Lung microvascular endothelial cell (primary cell): ENCODE results near the gene ZNF618. TPM values are rescaled to one million over a fixed set of nuclear protein-coding genes. Genes with fewer than 3 reads are reported as not detected.

ENCODE experiments used
- DNase-seq, 2 donors: peaks; one replicate each; pipeline versions ENCODE4 v3.0.0 to v3.0.0-alpha.2; 2010; ENCODE audit warnings: low read depth in 2 of 2
- total RNA-seq: library from RNA; depleted of rRNA; stranded (reverse); fragments of >200 nt; gene quantifications from 2 replicates; pipeline ENCODE4 v1.2.1, GENCODE V29; 2014

Gene ZNF618
- total RNA-seq, 1 donor from 2014 or later, result 6.7 TPM

DNA sequence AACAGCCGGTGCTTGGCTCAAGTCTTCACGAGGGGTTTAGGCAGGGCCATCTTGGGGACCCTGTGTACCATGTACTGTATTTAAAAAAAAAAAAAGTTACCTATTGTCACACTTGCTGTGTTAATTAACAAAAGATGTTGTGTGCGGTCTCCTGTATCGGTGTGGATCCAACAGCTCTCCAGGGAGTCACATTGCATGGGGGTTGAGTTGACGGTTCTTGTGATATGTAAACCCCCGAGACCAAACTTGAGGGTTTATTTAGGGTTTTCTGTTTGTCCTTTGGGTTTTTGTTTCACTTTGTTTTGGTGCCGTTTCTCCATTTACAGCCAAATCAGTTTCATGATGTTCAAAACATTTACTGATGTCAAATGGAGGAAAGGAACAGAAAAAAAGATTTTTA, 179.8 kb downstream of the ZNF618 start:
- no peak for DNase-seq

DNA sequence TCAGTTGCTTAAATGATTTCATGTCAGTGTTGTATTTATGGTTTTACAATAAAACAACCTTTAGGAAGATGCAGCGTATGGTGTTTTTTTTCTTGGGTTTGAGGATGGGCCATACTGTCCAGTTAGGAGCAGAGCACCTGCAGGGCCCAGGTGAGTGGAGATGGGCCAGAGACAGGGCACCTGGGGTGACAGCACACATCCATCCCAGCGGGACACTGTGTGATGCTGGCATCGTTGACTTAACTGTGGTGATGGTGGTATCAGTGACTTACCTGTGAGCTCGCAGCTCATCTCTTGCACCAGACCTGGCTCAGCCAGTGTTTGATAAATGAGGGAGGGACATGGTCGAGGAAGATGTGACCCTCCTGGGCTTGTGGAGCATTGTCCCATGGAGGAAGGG, 180.4 kb downstream of the ZNF618 start:
- DNase-seq, result no peak

DNA sequence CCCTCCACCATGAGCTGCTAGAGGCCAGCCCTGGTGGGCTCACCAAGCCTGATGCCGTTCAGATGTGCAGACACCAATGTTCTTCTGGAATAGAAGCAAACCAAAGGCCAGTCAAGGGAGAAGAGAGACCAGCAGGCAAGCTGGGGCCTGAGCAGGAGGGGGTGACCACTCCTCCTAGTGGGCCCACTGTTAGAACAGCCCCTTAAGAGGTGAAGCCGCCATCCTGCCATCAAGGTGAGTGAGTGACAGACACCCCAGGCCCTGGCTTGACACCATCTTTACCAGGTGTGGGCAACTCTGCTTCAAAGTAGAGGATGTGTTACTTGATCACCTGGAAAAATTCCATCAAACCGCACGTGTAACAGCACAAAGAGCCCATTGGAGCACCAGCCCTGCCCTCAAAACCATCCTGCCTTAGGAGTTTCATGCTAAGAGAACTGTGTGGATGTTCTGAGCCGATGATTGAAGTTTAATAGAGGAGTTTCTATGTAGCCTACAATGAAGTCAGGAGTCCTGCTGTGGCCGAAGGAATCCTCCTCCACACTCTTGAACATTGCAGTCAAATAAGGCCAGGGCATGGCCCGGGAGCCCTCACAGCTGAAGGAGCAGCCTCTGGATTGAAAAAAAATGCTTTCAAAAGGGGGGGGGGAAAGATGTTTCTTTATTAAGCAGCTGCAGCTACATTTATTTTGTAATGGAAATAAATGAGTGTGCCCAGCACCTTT, 181.2 kb downstream of the ZNF618 start:
- DNase-seq, result no peak

DNA sequence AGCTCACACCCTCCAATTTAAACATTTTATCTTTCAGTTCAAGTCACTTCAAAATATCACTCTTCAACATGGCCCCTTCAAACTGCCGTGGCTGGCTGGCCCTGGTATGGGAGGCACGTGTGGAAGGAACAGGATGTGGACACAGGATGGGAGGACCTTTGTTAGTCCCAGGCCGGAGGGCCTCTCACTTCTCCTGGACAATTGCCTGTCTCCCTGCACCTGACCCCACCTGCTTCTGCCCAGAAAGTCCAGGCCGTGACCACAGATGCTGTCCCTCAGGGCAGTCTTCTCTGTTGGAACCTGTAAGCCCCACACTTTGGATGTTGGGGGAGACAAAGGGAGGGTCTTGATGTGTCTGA, 182.6 kb downstream of the ZNF618 start:
- DNase-seq, result no peak

DNA sequence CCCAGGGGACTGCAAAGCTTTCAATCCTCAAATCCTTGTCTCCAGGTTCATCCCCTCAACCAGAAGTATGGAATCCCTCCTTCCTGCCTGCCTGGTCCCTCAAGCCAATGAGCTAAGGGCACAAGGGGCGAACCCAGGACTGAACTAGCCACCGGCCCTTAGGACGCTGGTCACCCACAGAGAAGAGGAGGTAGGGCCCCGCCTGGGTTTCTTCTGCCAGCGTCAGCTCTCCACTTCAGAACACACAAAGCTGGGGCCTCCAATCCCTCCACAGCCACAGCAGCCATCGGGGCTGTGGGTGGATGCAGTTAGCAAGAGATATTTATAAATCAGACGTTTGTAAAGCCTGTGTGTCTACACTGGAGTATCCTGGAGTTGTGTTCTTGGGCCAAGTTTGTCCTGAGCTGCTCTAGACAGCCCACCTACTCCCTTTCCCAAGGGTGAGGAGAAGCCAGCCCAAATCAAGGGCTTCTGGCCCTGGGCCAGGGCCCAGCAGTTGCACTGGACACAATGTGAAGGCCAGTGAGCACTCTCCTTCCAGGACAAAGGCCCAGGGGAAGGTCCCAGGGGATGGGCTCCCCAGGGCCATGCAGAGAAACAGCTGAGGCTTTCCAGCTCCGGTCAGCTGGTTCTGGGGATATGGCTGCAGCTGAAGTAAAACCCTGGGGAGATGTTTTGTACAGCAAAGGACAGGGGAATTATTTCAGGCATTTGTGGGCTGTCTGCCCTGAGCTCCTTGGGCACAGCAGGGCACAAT, 183.1 kb downstream of the ZNF618 start:
- no peak for DNase-seq

DNA sequence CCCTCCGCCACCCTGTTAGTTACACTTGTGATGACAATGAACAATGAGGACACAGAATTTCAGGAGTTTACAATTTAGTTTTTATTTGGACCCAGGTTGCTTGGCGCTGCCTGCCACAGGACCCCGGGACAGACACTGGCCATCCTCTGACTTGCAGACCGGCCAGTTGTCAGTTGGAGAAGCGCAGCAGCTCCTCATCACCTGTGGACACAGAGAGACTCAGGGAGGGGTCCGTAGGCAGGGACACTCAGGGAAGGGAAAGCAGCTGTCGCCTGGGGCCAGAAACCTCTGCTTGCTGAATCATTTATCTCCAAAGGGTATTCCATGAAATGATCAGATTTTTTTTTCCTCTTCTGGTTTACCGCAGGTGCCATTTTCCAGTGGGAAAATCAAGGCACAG, 184.0 kb downstream of the ZNF618 start:
- DNase-seq, result no peak

DNA sequence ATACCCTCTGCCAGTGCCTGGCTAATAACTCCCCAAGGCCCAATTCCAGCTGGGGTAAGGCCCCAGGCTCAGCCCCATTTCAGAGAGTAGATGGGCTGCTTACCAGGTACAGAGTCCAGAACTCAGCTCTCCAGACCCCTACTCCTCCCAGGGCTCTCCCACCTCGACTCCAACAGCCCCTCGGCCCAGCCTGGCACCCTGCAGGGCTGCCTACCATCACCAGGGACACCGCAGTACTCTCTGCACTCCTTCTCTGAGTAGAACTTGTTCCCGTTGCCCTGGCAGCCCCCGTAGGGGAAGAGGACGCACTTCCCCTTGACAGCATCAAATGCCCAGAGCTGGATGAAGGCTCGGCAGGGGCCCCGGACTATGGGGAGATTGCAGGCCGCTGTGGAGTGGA, 184.6 kb downstream of the ZNF618 start:
- DNase-seq, result no peak

DNA sequence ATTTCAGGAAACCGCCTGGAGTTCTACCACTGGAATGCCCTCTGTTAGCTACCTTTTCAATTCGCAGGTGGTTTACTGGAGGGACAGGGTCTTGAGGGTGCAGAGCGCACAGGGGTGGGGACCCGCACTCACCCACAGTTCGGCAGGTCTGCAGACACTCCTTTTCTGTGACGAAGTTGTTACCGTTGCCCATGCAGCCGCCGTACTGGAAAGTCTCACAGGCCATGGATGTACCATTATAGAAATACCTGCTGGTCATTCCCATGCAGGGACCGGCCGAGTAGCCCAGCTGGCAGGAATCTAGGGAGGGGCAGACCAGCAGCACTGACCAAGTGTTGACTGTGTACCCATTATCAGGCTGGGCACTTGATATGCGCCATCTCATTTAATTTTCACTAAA, 185.2 kb downstream of the ZNF618 start:
- DNase-seq, result no peak

DNA sequence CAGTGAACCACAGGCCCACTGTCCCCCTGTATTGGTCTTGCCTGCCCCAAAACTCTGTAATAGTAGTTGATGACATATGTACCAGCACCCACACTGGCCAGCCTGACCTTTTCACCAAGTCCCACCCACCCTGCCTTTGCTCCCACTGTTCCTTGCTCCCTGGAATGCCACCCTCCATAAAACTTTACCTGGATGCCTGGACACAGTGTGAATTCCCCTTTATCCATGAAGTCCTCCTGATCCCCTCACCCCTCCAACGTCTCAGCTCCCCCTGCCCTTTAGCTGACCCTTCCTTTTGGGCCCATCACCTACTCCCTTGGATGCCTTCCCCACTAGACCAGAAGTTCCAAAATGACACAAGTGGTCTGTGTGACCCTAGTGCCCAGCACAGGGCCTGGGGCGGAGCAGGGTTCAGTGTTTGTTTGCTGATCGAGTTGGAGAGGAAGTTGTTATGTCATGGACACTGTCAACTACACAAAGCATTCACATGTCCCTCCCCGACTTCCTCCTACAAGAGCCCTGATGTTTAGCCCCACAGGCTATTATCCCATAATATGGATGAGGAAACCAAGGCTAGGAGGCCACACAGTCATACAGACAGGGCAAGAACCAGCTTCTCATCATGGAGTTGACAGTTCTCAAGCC, 185.8 kb downstream of the ZNF618 start:
- DNase-seq, result no peak

DNA sequence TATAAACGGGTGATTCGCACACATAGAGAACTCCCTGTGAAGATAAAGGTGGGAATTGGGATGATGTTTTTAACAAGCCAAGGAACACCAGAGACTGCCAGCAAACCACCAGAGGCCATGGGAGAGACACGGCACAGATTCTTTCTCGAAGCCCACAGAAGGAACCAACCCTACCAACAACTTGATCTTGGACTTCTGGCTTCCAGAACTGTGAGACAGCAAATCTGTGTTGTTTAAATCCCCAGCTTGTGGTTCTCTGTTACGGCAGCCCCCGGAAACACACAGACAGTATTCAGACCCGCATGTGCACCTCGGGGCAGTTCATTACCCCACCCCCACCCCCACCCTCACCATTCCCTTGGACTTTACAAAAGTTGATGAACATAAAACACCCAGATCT, 189.2 kb downstream of the ZNF618 start:
- no peak for DNase-seq

DNA sequence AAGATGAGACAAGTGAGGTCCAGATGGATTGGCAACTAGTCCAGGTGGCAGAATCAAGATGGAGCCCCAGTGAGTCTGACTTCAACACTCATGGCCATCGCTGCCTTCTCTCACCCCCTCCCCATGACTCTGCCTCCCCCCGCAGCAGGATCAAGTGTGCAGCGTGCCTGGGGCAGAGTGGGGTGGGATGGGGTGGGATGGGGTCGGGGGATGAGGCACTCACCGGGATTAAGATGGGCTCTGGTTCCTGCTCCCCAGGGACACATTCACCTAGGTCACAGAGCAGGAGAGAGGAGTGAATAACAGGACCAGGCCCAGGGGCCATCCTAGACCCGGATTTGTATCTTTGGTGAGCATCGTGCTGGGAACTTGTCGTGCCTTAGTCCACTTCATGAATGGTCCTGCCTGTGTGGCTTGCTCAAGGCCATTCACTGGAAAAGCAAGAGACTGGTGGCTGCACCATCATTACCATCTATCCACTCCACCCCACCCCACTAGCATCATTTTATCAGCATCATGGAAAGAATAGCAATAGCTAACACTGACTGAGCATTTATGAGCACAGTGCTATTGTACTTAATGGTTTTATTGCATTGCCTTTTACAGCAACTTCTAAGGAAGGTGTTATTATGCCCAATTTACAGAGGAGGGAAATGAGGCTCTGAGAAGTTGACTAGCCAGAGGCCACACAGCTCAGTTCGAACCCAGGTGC, 193.5 kb downstream of the ZNF618 start:
- DNase-seq, result no peak

DNA sequence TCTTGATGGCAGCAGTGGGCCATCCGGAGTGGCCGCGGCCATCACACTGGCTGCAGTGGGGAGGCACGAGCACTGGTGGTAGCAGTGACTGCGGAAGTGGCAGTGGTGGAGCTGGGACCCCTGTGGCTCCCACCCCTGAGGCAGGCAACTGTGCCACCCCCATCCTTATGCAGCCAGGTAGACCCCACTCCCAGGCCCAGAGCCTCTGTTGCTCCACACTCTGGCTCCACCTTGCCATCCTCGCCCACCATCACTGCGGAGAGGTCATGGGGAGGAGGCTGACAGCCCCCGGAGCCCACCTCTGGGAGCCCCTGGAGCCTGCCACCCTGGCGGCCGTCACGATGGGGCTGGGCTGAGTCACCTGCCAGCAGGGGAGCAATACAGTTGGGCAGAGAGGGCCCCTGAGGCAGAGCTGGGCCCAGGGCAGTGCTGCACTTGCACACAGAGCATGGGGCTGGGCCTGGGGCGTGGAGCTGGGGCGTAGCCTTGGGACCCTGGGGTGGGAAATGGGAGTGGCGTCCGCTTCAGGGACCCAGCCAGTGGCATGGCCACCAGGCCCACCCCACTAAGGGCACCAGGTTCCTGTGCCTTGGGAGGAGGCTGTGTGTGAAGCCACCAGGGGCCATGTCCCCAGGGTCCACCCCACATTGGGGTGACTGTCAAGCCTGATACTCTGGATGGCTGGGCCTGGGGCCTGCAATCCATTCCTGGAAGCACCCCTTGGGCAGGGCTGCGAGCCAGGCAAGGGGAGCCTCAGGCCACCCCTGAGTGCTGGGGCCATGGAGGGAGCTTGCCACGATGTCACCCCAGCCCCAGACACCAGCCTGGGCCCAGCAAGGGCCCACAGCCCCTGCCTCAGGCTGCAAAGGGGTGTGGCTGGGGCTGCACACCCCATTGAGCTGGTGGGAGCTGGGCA, 194.3 kb downstream of the ZNF618 start:
- no peak for DNase-seq

DNA sequence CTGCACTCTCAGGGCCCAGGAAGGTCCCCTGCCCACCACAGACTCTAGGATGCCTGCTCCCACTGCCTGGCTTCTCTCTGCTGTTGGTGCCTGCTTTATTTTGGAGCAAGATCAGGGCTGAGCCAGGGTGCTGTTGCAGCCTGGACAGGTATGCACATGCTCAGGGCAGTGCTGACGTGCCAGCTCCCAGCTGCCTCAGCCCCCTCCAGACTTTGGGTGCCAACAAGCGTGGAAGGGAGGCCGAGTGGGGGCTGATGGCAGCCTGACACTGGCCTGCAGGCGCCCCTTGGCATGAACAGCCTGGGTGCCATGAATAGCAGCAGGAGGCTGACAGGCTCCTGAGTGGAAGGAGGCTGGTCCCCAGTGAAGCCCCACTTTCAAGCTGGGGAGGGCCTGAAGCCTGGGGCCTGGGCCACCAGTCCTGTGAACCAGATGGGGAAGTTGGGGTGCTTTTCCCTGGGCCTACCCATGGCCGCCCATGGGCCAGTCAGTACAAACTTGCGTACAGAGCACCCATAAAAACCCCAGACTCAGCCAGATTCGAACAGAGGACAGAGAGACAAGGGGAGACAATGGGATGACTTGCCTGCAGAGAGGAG, 195.2 kb downstream of the ZNF618 start:
- no peak for DNase-seq

DNA sequence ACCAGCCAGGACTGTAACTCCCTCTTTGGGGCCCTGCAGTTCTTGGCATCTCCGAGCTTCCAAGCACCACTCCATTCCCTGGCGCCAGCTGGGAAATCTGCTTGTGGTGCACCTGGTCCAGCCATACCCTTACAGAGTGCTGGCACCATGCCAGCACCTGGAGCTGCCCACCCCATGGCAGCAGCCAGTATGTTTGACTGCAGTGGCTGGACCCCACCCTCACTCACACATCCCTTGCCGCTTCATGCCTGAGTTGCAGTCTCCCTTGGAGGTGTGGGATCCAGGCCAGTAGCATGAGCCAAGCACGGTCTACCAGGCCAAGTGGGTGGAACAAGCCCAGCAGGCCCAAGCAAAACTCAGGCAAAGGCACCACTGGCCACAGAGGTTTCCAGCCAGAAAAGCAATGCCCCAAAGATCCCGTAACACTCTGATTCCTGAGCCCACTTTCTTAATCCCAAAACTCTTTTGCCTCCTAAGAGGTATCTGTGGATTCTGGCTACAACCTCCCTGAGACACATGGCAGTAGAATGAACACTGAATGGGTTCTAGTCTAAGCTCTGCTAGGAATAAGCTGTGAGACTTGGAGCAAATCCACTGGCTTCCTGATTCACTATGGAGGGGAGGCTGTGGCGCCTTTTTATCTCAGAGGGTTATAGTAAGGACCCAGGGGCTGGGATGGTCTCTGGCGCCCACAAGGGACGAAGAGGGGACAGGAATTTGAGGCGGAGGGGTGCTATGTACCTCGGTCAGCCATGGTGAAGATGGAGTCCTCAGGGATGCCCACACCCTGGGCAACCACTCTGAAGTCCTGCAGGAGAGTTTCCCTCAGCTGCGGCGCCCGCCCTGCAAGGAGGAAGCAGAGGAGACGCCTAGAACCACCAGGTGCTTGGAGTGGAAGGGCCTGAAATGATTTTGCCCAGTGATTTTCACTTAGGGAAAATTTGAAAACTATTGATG, 196.4 kb downstream of the ZNF618 start:
- DNase-seq, result no peak

DNA sequence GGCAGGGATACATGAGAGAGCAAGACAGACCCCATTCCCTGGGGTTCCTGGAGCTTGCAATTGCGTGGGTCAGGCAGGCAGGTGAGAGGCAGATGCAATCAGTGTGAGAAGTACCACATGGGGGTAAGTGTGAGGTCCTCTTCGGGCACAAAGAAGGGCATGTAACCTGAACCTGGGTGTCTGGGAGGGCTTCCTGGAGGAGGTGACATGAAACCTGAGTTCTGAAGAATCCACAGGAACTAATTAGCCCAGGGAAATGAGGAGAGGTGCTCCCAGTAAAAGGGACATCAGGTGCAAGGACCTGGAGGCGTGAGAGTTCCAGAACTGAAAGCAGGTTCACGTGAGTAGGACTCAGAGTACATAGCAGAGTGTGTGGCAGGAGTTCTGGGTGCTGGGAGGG, 199.5 kb downstream of the ZNF618 start:
- DNase-seq, result no peak

DNA sequence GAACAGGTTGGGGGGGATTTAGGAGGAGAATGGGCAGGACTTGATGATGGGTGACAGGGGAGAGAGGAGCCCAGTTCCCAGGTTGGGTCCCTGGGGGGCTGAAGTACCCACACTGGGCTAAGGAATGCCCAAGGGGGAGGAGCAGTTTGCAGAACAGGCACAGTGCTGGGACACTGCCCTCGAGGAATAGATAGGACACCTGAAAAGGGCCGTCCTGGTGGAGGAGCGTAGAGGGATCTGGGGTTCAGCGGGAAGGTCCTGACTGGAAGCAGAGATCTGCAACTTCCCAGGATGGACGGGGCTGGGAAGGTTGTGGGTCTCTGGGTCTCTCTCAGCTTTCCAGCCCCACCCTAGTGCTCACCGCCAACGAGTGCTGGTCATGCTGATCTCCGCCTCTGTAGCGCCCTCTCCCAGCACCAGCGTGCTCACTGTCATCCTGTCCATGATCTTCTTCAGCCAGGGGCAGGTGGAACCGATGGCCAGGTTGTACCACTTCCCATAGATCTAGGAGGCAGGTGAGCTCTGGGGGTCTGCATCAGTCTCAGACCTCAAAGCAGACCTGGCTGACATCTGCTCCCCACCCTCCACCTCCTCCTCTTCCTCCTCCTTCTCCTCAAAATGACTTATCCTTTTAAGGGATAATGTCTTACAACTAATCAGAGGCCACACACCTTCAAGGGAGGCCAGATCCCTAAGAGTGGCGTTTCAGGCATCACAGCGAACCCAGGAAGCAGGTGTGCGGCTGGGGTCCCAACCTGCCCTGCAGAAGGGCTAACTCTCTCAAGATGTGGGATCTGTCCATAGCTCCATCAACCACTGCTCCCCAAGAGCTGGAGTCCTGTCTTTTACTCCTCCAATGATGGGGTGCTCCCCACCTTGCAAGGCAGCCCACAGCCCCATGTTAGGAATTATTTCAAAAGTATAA, 200.4 kb downstream of the ZNF618 start:
- no peak for DNase-seq

DNA sequence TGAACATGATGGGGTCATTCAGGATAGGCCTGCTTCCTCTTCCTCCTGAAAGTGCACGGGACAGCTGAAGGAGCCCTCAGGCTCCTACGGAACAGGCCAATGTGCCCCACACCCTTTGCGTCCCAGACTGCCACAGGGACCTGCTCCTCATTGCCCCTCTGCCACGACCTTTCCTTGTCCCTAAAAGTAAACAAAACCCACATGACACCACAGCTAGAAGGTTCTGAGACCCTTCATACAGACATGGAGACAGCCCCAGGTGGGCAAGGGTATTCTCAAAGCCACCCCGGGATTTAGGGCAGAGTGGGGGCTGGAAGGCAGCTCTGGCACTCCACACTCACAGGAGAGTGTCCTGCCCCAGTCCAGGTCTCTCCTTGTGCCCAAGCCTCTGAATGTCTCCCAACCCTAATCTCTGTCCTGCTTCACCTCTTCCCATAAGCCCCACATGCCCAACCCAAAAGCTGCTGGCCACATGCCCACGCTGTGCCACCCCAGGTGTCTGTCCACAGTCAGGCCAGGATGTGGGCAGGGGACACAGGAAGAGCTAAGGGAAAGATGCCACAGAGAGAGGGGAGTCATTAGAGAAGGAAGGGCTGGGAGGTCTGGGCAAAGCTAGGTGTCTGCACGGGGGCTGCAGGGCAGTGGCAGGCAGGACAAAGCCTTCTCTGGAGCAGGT, 201.2 kb downstream of the ZNF618 start:
- no peak for DNase-seq
